ENCODE results near the gene AXDND1. TPM values are rescaled to one million over a fixed set of nuclear protein-coding genes. Genes with fewer than 3 reads are reported as not detected.
"Not testable (repeated sequence)": the region's sequence is repeated elsewhere in the genome, so short reads cannot be mapped to it uniquely, and the experiment has no call there.

Gene AXDND1, protein sequence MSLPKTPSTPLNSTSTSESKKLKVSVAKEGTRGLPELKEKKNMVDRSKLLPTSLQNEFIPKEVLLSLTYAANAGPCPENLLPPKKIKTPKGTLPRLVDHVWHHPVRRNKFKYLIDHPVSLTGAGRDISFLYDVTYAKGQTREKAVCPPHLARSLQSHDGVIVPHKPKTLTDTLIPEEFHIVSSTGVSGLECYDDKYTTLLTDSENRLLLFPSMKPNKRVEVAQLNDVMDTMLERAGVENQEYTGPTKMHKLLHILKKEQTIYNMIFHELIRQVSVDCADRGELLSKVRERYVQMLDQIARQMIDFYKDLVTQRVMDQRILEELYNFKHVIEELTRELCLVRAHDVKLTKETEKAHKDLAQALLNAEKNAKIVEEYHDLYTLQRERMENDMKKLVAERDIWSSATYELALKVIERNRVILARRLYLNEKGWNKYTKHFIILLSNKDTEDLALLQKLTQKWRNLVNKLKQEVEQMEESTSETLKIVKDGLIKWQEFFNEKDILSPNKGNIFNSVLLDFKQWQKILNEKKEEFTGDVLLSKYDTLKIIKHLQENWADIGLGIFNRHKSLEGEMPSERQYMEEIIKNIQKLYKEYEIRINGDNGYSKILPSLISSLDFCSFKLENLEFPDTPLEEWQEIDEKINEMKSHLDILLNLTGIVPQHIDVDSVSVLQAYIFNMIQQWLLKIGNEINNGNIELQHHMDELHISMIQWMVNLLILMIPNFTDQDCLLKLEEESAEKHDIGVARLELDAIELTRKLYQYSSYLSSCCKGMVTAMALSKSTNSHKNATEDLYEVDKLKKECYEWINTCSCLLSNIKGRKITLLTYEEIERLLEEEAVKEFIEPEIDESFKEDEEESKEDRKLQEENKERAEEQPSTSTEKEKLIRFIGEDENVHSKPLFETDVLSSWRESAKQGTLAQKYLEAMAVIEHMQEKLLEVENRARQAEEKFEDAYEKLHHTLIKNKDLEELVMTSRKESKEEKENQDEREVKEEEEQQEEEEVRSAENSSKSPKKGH
- polyA plus RNA-seq (ENCODE audit: insufficient read length), result not detected

GRCh38 chr1:179365342-179366092 is at the start of gene AXDND1:
Gene AXDND1 (plus strand): TSS chr1:179365971. CDS start chr1:179366510, 539 bp downstream.
- DNase-seq, result peak; percentile 90

DNA sequence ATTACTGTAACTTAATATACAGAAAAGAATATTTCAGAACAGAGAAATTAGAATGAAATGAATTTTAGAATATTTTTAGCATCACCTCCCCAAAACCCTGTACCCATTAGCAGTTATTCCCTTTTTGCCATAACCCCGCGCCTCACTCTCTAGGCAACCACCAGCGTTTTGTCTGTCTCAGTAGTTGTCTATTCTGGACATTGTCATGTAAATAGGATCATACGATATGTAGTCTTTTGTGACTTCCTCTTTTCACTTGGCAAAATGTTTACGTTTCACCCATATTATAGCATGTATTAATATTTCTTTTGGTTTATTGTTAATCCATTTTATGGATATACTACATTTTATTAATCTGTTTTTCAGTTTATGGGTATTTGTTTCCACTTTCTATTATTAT is 47.3 kb upstream of the AXDND1 start:
- DNase-seq, result no peak

DNA sequence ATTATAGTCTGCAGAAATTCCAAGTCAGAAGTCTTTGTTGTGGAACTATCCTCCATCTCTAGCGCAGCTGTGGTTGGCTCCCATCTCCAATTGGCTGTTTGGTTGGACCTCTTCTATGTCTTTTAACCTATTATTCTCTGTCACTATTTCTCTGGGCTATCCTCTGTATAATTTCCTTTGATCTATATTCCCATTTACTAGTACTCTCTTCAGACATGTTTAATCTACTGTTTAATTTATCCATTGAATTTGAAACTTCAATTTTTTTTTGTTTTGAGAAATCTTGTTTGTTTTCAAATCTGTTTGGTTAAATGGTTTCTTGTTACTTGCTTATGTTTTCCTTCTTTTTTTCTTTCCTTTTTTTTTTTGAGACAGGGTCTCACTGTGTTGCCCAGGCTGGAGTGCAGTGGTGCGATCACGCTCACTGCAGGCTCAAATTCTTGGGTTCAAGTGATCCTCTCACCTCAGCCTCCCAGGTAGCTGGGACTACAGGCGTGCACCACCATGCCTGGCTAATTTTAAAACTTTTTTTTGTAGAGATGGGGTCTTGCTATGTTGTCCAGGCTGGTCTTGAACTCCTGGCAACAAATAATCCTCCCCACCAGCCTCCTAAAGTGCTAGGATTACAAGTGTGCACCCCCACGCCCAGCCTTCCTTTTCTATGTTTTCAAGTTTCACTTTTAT is 44.1 kb upstream of the AXDND1 start:
- DNase-seq, result no peak

GRCh38 chr1:179322557-179322956 is 43.2 kb upstream of the AXDND1 start:
- no peak for DNase-seq

DNA sequence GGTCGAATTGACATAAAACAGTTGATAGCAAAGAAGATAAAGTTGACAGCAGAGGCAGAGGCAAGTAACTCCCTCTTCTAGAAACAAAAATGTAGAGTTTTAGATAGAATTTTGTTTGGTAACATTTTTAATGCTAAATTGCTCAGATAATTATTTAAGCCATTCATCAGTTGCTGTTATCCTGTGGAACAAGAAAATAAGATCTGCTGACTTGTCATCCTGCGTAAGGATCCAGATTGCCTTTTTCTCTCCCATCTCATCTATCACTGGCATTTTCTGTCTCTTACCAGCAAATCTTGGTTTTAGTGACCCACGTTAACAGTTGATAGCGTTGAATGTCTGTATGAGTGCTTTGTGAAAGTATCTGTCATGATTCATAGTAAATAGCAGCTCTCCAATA is 42.3 kb upstream of the AXDND1 start:
- no peak for DNase-seq

GRCh38 chr1:179325836-179326235 is 39.9 kb upstream of the AXDND1 start:
- no peak for DNase-seq

- no peak for DNase-seq
Measured at GRCh38 chr1:179326746-179327145, 39.0 kb upstream of the AXDND1 start.

GRCh38 chr1:179327196-179327595 is 38.6 kb upstream of the AXDND1 start:
- no peak for DNase-seq

- no peak for DNase-seq
Measured at GRCh38 chr1:179327679-179328078, 38.1 kb upstream of the AXDND1 start.

DNA sequence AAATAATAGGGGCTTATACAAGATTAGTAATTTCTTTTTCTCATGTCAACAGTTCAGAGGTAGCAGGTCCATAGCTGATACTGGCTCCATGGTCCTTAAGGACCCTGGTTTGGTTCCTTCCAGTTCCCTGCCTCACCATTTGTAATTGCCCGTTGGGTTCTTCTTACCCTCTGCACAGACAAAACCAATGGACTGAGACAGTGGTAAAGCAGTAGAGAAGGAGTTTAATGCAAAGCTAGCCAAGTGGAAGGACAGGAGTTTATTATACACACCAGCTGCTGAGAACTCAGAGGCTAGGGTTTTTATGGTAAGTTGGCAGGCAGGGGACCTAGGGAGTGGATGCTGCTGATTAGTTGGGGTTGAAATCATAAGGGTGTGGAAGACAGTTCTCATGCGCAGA is 35.9 kb upstream of the AXDND1 start:
- DNase-seq, result no peak

DNA sequence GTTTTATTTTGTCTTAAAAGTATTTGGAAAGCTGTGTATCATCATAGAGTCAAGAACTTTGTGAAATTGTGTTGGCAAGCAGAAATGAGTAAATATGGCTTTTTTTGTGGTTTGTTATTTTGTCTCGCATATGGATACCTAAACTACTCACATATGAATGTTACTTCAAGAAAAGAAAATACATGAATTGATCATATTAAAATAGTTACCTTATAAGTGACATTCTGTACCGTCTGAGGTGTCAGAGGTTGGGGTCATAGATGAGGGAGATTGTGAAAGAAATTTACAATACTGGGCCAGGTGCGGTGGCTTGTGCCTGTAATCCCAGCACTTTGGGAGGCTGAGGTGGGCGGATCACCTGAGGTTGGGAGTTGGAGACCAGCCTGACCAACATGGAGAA is 31.3 kb upstream of the AXDND1 start:
- DNase-seq, result no peak

- no peak for DNase-seq
Measured at GRCh38 chr1:179337288-179337687, 28.5 kb upstream of the AXDND1 start.

DNA sequence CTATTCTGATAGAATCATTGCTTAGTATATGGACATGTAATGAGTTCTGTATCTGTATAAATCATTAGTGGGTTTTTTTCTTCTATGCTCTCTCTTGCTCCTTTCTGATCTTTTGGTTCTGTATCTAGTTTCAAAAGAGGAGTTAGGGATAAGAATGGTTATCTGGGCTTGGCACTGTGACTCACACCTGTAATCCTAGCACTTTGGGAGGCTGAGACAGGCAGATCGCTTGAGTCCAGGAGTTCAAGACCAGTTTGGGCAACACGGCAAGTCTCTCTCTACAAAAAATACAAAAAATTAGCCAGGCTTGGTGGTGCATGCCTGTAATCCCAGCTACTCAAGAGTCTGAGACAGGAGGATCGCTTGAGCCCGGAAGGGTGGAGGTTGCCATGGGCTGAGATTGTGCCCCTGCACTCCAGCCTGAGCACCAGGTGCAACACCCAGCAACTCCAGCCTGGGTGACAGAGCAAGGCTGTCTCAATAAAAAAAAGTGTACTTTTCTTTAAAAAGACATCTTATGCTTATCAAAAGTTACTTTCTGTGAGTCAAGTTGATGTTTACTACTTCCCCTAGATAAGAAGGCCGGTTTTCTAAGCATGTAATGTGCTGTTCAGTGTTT is 27.7 kb upstream of the AXDND1 start:
- DNase-seq, result no peak

DNA sequence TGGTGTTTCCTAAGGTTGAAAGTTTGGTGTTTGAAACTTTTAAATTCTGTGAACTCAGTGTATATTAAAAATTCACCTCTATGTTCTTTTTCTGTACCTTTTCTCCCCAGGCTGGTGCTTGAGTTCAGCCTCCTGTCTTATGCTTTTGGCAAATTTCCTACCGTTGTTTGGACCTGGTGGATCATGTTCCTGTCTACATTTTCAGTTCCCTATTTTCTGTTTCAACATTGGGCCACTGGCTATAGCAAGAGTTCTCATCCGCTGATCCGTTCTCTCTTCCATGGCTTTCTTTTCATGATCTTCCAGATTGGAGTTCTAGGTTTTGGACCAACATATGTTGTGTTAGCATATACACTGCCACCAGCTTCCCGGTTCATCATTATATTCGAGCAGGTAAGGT is 24.9 kb upstream of the AXDND1 start:
- DNase-seq, result no peak

DNA sequence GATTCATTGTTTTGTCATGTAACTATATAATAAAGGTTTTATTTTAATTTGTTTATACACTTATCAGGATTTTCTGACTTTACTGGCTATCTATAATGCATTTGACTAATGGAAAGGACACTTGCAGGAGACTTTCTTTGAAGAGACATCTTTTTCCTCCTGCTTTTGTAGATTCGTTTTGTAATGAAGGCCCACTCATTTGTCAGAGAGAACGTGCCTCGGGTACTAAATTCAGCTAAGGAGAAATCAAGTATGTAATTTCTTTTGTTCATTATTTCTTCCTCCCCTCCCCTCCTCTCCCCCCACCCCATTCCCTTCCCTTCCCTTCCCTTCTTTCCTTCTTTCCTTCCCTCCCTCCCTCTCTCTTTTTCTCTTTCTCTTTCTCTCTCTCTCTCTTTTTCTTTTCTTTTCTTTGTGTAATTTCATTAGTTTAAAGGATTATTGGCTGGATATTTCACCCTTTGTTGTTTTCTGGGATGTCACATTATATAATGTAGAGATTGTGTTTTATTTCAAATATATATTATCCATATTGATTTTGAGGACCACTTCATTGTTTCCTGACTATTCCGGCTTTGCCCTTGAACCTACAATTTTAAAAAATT is 23.7 kb upstream of the AXDND1 start:
- no peak for DNase-seq

- DNase-seq, result no peak
Measured at GRCh38 chr1:179342740-179343404, 22.9 kb upstream of the AXDND1 start.

GRCh38 chr1:179351281-179351680 is 14.5 kb upstream of the AXDND1 start:
- DNase-seq, result no peak

DNA sequence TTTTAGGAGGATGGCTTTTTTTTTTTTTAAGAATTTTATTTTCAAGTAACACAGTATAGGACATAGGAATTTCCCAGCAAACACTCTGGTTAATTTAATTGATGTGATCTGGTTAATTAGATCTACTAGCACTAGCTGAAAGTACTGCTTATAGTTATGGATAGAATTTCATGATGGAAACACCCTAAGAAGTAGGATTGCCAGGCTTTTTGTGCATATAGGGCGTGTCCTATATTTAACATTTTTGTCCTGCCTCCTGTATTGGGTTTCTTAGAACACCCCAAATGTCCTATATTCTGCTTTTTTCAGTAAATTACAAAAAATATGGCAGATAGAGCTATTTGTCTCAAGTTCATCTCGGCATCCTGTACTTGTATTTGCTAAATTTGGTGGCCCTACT is 13.5 kb upstream of the AXDND1 start:
- DNase-seq, result no peak

- peak; percentile 6 for DNase-seq
Measured at GRCh38 chr1:179353546-179353945, 12.2 kb upstream of the AXDND1 start.

GRCh38 chr1:179361631-179362030 is 4.1 kb upstream of the AXDND1 start:
- not testable (repeated sequence) for DNase-seq
